GM12865 (cell line): ENCODE measurements around the gene PLA2G2C.

Source experiments
- DNase-seq: peaks from one replicate; pipeline ENCODE4 v3.0.0; 2010; ENCODE audit warnings: low read depth
- H3K4me3 ChIP-seq: 2 replicates; pipeline ENCODE4 v1.5.1; 2011; ENCODE audit warnings: mild to moderate bottlenecking, low read depth, low read length, control low read depth
- CTCF ChIP-seq: IDR thresholded peaks from 2 replicates; pipeline ENCODE4 v1.5.1; 2011; ENCODE audit warnings: low read length, control low read depth, low read depth, inconsistent platforms; ENCODE audit not compliant: insufficient read depth; ENCODE audit errors: missing control alignments

The PLA2G2C gene

DNA sequence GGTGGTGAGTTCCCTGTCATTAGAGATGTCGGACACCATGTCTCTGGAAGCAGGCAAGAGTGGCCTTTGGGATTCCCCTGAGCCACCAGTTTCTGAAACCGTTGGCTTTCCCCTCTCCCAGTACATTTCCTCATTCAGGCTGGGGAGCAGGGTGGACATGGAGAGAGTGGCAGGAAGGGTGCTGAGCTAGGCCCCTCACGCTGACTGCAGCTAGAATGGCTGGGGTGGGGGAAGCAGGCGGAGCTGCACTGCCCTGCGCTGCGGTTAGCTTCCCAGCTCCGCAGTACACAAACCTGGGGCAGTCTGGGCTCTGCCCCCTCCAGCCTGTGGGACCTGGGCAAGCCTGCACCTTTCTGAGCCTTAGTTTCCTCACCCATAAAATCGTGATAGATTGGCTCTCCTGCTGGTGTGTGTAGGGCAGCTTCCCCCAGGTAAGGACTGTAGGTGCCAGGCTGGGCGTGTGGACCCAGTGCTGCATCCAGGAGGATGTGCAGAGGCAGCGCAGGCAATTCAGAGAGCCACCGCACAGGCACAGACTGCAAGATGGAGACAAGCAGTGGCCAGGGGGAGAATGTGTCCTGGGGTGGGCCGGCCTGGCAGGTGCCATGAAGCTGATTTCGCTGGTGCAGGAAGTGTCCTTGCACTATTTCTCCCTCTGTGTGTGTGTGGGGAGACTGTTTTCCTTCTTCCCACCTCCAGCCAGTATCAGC, 44.2 kb downstream of the PLA2G2C start:
- no peak for TF ChIP-seq CTCF
- no peak overlapping the region for H3K4me3 ChIP-seq
- DNase-seq, result no peak

DNA sequence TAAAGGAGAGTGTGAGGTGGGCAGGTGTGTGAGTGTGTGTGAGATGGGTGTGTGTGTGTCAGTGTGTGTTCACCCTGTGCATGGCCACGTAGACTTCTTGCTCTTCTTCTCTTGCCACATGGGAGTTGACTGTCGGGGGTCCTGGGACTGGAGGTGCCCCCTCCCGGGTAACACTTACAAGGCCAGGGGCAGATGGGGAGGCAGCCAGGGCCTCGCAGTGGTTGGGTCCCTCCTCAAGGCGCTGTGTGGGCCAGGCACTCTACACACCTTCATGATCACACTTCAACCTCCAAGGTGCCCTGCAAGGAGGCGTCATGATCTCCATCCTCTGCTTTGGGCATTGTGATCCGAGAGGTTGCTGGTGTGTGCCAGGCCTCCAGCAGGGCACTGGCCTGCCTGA, 44.9 kb downstream of the PLA2G2C start:
- no peak for DNase-seq
- no peak overlapping the region for H3K4me3 ChIP-seq
- TF ChIP-seq CTCF, result no peak

GRCh38 chr1:20141001-20141400, 45.3 kb downstream of the PLA2G2C start:
- DNase-seq, result no peak
- no peak overlapping the region for H3K4me3 ChIP-seq
- TF ChIP-seq CTCF, result no peak

GRCh38 chr1:20139776-20140612, 46.3 kb downstream of the PLA2G2C start:
- no peak for DNase-seq
- H3K4me3 ChIP-seq, result no peak overlapping the region
- no peak for TF ChIP-seq CTCF

GRCh38 chr1:20138961-20139550, 47.3 kb downstream of the PLA2G2C start, which contains the start of gene PLA2G2F:
TSS of gene PLA2G2F (plus strand) at chr1:20139323. CDS start at chr1:20139428, 105 bp downstream.
- no peak for DNase-seq
- no peak within 1 kb of the TSS for H3K4me3 ChIP-seq
- no peak for TF ChIP-seq CTCF

GRCh38 chr1:20138346-20138745, 48.0 kb downstream of the PLA2G2C start:
- no peak overlapping the region for H3K4me3 ChIP-seq
- no peak for DNase-seq
- TF ChIP-seq CTCF, result no peak
